ENCODE results near the gene C15orf39.

The C15orf39 gene

DNA sequence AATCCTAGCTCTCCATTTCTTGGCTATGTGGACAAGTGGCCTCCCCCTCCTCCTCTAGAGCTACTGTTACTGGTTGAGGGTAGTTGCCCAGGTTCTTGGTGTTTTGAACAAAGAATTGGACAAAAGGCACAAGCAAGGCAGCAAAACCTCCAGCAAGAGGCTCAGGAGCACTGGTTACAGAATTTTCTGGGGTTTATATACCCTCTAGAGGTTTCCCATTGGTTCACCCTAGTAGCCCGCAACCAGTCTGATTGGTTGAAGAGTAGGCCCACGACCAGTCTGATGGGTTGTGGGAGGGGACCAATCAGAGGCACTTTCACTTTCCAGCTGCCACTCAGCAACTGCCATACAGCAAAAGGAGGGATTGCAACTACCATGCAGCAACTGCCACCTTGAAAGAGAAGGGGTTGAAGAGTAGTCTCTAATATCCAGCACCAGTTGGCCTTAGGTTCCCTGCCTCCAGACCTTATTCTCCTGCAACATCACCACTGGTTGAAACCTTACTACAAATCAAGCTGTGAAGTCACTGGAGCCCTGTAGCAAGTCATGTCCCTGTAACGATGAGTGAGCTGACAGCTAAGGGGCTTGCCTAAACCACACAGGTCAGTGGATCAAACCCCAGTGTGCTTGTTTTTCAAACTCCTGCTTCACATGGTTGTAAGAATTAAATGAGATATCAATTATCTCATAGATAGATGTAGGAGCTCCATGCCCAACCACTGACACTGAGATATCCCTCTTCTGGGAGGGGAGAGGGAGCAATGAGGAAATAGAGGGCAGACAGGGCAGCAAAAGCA, 2.9 kb upstream of the C15orf39 start:
- peak in 1 of 2 experiments; percentile 36 for DNase-seq

- no peak for DNase-seq
Observed at GRCh38 chr15:75199357-75199940, 2.2 kb upstream of the C15orf39 start.

DNA sequence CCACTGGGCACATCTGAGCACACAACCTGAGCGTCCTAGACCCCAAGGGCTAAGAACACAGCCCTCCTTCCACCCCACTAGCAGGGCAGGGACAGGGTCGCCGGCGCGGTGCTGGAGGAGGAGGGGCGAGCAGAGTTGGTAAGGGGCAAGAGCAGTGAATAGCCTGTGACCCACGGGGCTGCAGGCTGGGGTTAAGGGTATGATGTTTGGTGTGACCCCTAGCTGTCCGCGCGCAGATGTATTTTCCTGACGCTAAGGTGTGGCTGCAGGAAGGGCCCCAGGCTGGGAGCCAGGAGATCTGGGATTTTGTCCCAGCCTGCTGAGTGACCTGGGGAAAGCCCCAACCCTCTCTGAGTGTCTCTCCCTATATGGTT, 1.3 kb upstream of the C15orf39 start:
- no peak for DNase-seq

GRCh38 chr15:75200765-75201615, 692 bp upstream of the C15orf39 start:
- DNase-seq: no peak

DNA sequence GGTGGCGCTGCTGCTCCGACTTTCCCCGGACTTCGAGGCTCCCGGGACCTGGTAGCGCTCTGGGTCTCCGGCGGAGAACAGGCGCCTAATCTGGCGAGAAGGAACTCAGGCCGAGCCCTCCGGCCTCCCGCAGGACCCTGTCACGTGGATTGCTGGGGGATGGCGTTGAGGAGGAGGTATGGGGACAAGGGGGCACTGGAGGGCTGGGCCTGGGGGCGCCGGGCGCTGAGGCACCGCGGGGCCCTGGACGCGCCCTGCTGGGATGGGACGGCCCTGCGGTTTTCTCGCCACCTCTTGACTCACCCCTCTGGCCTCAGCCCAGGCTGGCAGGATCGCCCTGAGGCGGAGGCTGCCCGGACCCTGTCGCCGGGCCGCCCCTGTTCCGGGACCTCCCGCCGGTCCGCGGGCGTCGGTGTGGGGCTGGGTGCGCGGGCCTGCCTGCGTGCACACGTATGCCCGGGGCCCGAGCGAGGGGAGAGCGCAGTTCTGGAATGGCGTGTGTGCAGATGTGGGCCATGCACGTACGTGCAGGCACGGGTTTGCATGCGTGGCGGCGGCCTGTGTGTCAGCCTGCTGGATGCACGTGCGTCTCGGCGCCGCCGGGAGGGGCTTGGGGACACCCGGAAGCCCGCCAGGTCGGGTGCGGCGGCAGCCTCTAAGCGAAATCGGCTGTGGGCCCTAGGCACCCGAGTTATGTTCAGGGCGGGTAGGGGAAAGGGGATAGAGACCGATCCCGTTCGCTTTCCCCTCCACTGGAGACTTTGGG, 752 bp downstream of the C15orf39 start:
- peak in 1 of 2 experiments; percentile 36 for DNase-seq

DNA sequence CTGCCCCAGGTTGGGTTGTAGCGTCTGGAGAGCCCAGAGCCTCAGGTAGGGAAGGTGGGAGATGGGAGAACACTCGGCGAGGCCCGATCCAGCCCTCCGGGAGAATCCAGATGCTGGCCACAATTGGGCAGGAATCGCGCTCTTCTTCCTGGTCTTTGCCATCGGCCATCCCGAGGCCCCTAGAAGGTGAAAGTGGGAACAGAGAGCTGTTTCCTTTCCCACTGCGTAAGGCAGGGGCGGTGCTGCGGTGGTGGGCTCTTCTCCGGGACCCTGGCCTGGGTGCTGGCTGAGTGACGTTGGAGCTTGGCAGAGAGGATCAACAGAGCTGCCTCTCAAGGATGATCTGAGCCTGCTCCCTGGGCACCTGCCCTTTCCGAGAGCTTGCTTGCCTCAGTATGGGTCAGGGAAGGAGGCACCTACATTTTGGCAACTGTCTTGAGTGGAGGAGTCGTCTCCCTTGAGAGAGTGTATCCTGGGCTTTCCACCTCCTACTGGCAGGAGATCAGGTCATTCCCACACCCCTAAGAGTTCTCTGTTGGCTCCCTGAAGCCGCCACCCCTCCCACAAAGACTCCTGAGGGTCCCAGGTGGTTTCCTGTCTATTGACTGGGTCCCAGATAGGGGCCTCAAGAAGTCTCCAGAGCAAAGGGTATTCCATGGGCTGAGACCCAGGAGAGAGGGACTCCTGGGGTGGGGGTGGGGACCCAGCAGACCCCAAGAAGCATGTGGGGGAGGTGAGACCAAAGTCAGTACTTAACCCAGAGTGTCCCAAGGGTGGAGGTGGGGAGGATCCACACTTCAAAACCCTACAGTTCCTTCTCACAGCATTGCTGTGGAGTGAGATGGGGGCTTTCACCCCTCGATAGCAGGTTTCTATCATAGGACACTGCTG, 1.6 kb downstream of the C15orf39 start:
- no peak for DNase-seq

DNA sequence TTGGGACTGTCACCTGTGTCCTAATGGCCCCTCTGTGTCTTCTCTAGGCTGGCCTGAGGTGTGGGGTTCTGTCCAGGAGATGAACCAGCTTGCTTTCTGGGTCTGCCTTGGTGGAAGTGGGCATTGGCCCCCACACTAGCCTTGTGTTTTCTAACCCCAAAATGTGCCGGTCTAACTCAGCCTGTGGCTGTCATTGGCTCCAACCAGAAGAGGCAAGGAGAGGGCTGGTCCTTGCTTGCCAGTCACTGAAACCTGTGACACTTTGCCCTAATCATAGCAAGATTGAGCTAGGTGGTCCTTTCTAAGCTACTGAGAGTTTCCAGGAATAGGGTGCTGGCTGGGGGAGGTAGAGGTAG, 2.2 kb downstream of the C15orf39 start:
- DNase-seq: no peak

DNA sequence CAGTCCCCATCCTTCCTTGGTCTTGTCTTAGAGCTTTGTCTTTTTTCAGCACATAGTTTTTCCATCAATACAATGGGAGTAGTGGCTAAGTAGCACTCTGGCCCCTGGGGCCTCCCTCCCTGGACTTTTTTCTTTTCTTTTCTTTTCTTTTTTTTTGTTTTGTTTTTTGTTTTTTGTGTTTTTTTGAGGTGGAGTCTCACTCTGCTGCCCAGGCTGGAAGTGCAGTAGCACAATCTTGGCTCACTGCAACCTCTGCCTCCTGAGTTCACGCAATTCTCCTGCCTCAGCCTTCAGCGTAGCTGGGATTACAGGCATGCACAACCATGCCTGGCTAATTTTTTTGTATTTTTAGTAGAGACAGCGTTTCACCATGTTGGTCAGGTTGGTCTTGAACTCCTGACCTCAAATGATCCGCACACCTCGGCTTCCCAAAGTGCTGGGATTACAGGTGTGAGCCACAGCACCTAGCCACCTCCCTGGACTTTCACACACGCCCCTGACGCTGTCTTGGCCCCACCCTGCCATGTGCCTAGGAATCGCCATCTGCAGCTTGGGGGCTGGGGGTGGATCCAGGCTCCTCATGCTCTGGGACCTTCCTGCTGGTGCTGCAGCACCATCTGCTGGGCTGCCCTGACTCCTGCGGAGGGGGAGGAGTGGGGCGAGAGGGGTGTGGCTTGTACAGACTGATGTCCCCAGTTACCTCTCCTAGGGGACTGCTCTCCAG, 2.8 kb downstream of the C15orf39 start:
- DNase-seq: peak; percentile 55 to 88

DNA sequence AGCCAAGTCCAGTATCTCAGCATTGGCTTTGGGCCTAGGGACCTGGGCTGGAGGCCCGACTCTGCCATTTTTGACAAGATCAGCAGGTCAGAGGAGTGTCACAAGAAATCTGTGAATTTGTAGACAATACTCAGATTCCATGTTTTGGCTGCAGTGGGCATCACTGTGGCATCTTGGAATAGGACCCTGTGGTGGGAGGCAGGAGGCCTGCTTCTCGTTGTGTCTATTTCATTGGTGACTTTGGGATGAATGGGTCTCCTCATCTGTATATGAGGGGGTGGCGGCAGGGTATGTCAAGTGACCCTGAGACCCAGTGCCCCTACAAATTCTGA, 3.3 kb downstream of the C15orf39 start:
- DNase-seq: no peak

DNA sequence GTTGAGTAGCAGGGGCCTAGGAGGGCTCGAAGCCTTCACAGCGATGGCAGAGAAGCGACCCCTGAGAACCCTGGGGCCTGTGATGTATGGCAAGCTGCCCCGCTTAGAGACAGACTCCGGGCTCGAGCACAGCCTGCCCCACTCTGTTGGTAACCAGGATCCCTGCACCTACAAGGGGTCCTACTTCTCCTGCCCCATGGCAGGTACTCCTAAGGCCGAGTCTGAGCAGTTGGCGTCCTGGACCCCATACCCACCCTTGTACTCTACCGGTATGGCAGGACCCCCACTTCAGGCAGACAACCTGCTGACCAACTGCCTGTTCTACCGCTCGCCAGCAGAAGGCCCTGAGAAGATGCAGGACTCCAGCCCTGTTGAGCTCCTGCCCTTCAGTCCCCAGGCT, 4.3 kb downstream of the C15orf39 start:
- no peak for DNase-seq

GRCh38 chr15:75206803-75207617, 5.3 kb downstream of the C15orf39 start:
- no peak for DNase-seq

- no peak for DNase-seq
Observed at GRCh38 chr15:75207618-75208500, 6.2 kb downstream of the C15orf39 start.

GRCh38 chr15:75208501-75209288, 7.0 kb downstream of the C15orf39 start:
- DNase-seq: no peak

GRCh38 chr15:75209289-75209676, 7.6 kb downstream of the C15orf39 start:
- DNase-seq: no peak

DNA sequence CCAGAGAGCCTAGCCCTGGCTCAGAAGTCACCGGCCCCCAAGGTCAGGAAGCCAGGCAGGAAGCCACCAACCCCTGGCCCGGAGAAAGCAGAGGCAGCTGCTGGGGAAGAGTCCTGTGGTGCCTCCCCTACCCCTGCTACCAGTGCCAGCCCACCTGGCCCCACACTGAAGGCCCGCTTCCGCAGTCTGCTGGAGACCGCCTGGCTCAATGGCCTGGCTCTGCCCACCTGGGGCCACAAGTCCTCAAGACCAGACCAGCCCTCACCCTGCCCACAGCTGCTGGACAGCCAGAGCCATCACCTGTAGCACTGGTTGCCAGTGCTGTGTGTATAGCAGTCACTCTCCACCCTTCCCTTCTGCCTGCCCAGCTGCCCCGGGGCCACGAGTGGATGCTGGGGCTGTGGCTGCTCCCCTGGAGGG, 9.1 kb downstream of the C15orf39 start:
- no peak for DNase-seq

GRCh38 chr15:75211436-75212199, 9.9 kb downstream of the C15orf39 start:
- DNase-seq: peak in 1 of 2 experiments; percentile 42

DNA sequence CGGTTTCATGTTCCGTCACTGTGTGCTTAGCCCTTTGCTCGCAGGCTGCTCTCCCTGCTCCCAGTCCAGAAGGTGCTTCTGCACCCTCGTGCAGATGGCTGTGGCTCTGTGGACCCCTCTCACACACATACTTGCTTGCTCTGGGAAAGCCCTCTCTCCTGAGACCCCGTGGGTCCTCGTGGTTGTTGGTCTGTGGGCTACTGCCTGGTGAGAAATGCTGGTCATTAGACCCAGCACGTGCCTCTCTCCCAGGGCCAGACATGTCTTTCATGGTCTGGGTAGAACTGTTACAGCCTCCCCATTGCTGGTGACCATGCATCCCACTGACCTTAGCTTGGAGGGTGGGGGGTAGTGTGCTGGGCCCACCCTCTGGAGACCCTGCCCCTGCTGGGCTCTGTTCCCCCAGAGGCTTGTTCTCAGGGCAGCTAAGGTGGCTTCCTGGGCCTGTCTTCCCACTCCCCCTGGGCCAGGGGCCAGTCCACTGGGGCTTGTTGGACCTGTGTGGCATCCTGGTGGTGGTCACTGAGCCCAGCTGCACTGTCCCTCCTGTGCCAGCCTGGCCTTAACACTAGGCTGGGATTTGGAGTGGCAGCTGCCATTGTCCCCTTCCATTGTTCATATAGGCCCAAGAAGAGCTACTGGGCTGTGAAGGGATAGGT, 10.6 kb downstream of the C15orf39 start:
- no peak for DNase-seq
